ENCODE data around the gene TAOK1.

TAOK1 gene

GRCh38 chr17:29584452-29585079, 194.4 kb downstream of the TAOK1 start:
- no peak for DNase-seq

- DNase-seq = peak; percentile 39
Observed at GRCh38 chr17:29585080-29585751, 195.1 kb downstream of the TAOK1 start.

GRCh38 chr17:29586676-29587469, 196.7 kb downstream of the TAOK1 start:
- no peak for DNase-seq

- no peak for DNase-seq
Observed at GRCh38 chr17:29587591-29587990, 197.4 kb downstream of the TAOK1 start.

- no peak for DNase-seq
Observed at GRCh38 chr17:29588017-29588561, 197.9 kb downstream of the TAOK1 start.

- peak; percentile 27 for DNase-seq
Observed at GRCh38 chr17:29588562-29589411, 198.6 kb downstream of the TAOK1 start.

GRCh38 chr17:29589524-29590410, 199.6 kb downstream of the TAOK1 start, which contains the start of gene GIT1:
Gene GIT1, minus strand, starts transcription at chr17:29589648. Its CDS starts 270 bp downstream, at chr17:29589378.
- DNase-seq = peak; percentile 76

GRCh38 chr17:29590411-29591145, 200.4 kb downstream of the TAOK1 start:
- DNase-seq = no peak

- DNase-seq = no peak
Observed at GRCh38 chr17:29591146-29591736, 201.1 kb downstream of the TAOK1 start.

- DNase-seq = peak; percentile 68
Observed at GRCh38 chr17:29591737-29592608, 201.8 kb downstream of the TAOK1 start.

GRCh38 chr17:29592850-29593551, 202.8 kb downstream of the TAOK1 start, which contains the start of gene ANKRD13B:
Gene ANKRD13B, plus strand, starts transcription at chr17:29593132. Its CDS starts 490 bp downstream, at chr17:29593622.
- DNase-seq = no peak

GRCh38 chr17:29593591-29594518, 203.7 kb downstream of the TAOK1 start:
- DNase-seq = no peak

GRCh38 chr17:29594519-29595090, 204.4 kb downstream of the TAOK1 start:
- DNase-seq = no peak

- DNase-seq = no peak
Observed at GRCh38 chr17:29595107-29595942, 205.2 kb downstream of the TAOK1 start.

- no peak for DNase-seq
Observed at GRCh38 chr17:29595943-29596774, 206.0 kb downstream of the TAOK1 start.
